ENCODE data around the gene POM121L2. TPM values are rescaled to one million over a fixed set of nuclear protein-coding genes. Genes with fewer than 3 reads are reported as not detected.

The POM121L2 gene
- total and polyA plus RNA-seq, 2 of the 13 experiments (the other 11 are each of a cell fraction or from before 2014, with no cell fraction given), result not detected

DNA sequence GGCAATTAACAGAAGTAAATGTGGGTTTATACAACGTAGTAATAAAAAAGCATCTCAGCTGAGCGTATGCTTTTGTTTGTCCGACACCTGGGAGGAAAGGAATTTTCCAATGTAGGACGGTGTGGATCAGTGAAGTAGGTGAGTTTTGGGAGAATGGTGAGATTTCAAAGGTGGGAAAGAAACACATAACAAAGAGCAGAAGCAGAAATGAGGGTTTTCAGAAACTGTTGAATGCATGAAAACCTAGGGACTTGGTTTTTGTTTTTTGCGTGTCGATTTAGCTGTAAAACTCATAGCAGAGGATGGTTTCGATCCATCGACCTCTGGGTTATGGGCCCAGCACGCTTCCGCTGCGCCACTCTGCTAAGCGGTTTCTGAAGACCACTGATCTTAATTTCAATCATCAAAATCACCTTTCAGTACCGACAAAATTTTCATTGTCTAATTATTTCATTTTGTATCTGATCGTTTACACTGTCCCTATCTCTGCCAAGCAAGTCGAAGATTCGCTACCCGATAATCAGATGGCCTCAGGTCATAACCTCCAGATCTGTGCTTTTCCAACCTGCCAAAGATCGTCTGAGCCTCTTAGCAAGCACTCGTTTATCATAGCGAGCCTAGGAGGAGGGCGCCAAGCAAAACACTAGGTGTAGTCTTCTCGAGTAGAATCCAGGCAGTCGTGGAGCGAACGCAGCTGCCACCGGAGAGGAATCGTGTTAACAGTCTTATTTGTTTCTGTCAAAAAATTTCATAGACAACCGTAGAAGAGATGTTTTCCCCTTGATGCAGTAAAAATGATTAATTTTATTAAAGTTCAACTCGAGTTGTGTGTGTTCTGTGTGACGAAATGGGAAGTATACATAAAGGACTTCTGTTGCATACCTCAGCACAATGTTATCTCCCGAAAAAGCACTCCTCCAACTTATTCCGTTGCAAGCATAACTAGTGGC lies 20.9 kb upstream of the POM121L2 start (continued):
- TF ChIP-seq, protein P1, sequence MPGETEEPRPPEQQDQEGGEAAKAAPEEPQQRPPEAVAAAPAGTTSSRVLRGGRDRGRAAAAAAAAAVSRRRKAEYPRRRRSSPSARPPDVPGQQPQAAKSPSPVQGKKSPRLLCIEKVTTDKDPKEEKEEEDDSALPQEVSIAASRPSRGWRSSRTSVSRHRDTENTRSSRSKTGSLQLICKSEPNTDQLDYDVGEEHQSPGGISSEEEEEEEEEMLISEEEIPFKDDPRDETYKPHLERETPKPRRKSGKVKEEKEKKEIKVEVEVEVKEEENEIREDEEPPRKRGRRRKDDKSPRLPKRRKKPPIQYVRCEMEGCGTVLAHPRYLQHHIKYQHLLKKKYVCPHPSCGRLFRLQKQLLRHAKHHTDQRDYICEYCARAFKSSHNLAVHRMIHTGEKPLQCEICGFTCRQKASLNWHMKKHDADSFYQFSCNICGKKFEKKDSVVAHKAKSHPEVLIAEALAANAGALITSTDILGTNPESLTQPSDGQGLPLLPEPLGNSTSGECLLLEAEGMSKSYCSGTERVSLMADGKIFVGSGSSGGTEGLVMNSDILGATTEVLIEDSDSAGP (CRISPR knock-in tag; IDR thresholded peaks at IDR 0.05; ENCODE audit: borderline replicate concordance), result peak; percentile 31; the same call in 1 of the 2 replicates
- no peak for TF ChIP-seq ZBTB3 (CRISPR knock-in tag; IDR thresholded peaks at IDR 0.05; ENCODE audit: borderline replicate concordance, low read depth)
- TF ChIP-seq ZNF10 (CRISPR knock-in tag; IDR thresholded peaks at IDR 0.05; ENCODE audit: borderline replicate concordance, low read depth), result no peak
- no peak for TF ChIP-seq TRIM24 (CRISPR knock-in tag; IDR thresholded peaks at IDR 0.05)
- peak; percentile 75; the same call in 1 of the 2 replicates for TF ChIP-seq KDM2A (CRISPR knock-in tag; IDR thresholded peaks at IDR 0.05; ENCODE audit: borderline replicate concordance, low read depth)
- no peak for TF ChIP-seq MTA1 (CRISPR knock-in tag; IDR thresholded peaks at IDR 0.05; ENCODE audit: borderline replicate concordance)
- TF ChIP-seq GFI1 (CRISPR knock-in tag; IDR thresholded peaks at IDR 0.05; ENCODE audit: borderline replicate concordance), result no peak; the same call in 1 of the 2 replicates
- no peak for TF ChIP-seq ELF4 (CRISPR knock-in tag; IDR thresholded peaks at IDR 0.05; ENCODE audit: borderline replicate concordance)
- TF ChIP-seq SMAD1 (CRISPR knock-in tag; IDR thresholded peaks at IDR 0.05; ENCODE audit: borderline replicate concordance, low read depth), result no peak
- no peak for TF ChIP-seq ZNF660 (CRISPR knock-in tag; IDR thresholded peaks at IDR 0.05; ENCODE audit: borderline replicate concordance, low read depth)
- peak; percentile 49; the same call in 1 of the 2 replicates for TF ChIP-seq SIX1 (CRISPR knock-in tag; IDR thresholded peaks at IDR 0.05; ENCODE audit: borderline replicate concordance)
- TF ChIP-seq POLR2AphosphoS5 (IDR thresholded peaks at IDR 0.05; ENCODE audit: low read depth, low read length), result no peak
- TF ChIP-seq, protein P2, sequence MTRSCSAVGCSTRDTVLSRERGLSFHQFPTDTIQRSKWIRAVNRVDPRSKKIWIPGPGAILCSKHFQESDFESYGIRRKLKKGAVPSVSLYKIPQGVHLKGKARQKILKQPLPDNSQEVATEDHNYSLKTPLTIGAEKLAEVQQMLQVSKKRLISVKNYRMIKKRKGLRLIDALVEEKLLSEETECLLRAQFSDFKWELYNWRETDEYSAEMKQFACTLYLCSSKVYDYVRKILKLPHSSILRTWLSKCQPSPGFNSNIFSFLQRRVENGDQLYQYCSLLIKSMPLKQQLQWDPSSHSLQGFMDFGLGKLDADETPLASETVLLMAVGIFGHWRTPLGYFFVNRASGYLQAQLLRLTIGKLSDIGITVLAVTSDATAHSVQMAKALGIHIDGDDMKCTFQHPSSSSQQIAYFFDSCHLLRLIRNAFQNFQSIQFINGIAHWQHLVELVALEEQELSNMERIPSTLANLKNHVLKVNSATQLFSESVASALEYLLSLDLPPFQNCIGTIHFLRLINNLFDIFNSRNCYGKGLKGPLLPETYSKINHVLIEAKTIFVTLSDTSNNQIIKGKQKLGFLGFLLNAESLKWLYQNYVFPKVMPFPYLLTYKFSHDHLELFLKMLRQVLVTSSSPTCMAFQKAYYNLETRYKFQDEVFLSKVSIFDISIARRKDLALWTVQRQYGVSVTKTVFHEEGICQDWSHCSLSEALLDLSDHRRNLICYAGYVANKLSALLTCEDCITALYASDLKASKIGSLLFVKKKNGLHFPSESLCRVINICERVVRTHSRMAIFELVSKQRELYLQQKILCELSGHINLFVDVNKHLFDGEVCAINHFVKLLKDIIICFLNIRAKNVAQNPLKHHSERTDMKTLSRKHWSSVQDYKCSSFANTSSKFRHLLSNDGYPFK (CRISPR knock-in tag; IDR thresholded peaks at IDR 0.05; ENCODE audit: borderline replicate concordance), result no peak
- no peak; the same call in 1 of the 2 replicates for TF ChIP-seq RFXANK (CRISPR knock-in tag; IDR thresholded peaks at IDR 0.05)
- TF ChIP-seq TBL1XR1 (IDR thresholded peaks at IDR 0.05; ENCODE audit: borderline replicate concordance, low read length, partially characterized antibody), result no peak
- TF ChIP-seq ZNF24 (IDR thresholded peaks at IDR 0.05), result peak; percentile 97
- no peak for TF ChIP-seq ZNF883 (CRISPR knock-in tag; IDR thresholded peaks at IDR 0.05; ENCODE audit: not compliant biosample characterization)
- no peak for TF ChIP-seq MATR3 (CRISPR knock-in tag; IDR thresholded peaks at IDR 0.05)
- no peak for TF ChIP-seq ZBTB1 (CRISPR knock-in tag; IDR thresholded peaks at IDR 0.05; ENCODE audit: borderline replicate concordance)
- TF ChIP-seq ZNF501 (CRISPR knock-in tag; IDR thresholded peaks at IDR 0.05), result peak; percentile 65; the same call in 1 of the 2 replicates
- peak; percentile 72; the same call in 1 of the 2 replicates for TF ChIP-seq ZNF350 (CRISPR knock-in tag; IDR thresholded peaks at IDR 0.05; ENCODE audit: borderline replicate concordance, low read depth)
- TF ChIP-seq ZSCAN20 (CRISPR knock-in tag; IDR thresholded peaks at IDR 0.05; ENCODE audit: borderline replicate concordance), result no peak
- TF ChIP-seq ZNF549 (CRISPR knock-in tag; IDR thresholded peaks at IDR 0.05), result no peak
- no peak for TF ChIP-seq CREB1 (IDR thresholded peaks at IDR 0.05)
- peak; percentile 55; the same call in 1 of the 2 replicates for TF ChIP-seq CREB1 (CRISPR knock-in tag; IDR thresholded peaks at IDR 0.05)
- 0 out of 2 replicates have a peak, but pooled peaks have one; percentile 32 for TF ChIP-seq ZNF430 (CRISPR knock-in tag; IDR thresholded peaks at IDR 0.05)

Data from HepG2 (cell line).